ENCODE results near the gene TBC1D22B. TPM values are rescaled to one million over a fixed set of nuclear protein-coding genes. Genes with fewer than 3 reads are reported as not detected.

Gene TBC1D22B
- total and polyA plus RNA-seq, 2 experiments from 2014 or later = 9.1 to 19.9 TPM

DNA sequence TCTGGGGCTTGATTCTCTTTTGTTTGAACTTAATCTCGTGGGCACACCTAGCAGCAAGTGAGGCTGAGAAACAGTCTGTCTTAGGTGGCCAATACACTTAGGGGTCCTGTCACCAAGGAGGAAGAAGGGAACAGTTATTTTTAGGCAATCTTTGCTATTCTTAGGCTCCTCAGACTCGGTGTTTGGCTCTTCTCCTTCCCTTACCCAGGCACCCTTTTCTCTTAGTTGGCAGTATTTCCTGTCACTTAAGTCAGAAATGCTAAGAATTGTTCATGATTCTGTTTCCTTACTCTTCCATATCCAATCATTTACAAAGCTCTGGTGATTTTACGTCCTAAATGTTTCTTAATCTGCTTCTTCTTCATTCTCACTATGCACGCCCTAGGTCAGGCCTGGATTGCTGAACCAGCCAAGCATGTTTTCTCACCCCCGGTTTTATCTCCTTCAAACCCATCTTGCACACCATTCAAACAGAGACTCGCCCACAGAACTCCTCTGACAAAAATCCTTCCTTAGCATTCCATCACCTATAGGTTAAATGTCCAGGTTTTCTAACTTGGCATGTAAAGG, 45.6 kb downstream of the TBC1D22B start:
- Histone ChIP-seq H3K36me3 (ENCODE audit: insufficient read depth) (no peaks in the 10 kb centered on the region), H3K4me3 (no peak overlapping the region), H2AFZ (no peak overlapping the region), H3K79me2 (replicated peaks; ENCODE audit: insufficient read depth) (no peaks in the 10 kb centered on the region), H3K4me1 (ENCODE audit: insufficient read depth) (no peaks in the 10 kb centered on the region), H4K20me1 (replicated peaks; ENCODE audit: insufficient read depth) (peaks cover 3% of the 10 kb centered on the region; the same call in 1 of the 2 replicates), H3F3A (replicated peaks; ENCODE audit: low read depth) (0 out of 2 replicates have a peak, but pooled peaks cover 3% of the 10 kb centered on the region), H3K9me2 (ENCODE audit: insufficient read depth) (no peaks in the 10 kb centered on the region), H3K4me2 (no peak overlapping the region), H3K27me3 (ENCODE audit: insufficient read depth) (no peaks in the 10 kb centered on the region), H3K27ac (ENCODE audit: low read depth) (no peak overlapping the region)
- H3K36me3 Mint-ChIP-seq (ENCODE audit: low read depth) = peaks cover 11% of the 10 kb centered on the region; the same call in 2 of the 3 replicates
- no peaks in the 10 kb centered on the region for H3K4me1 Mint-ChIP-seq
- H3K27ac Mint-ChIP-seq = no peak overlapping the region
- DNase-seq (ENCODE audit: low spot score) = no peak
- no peaks in the 10 kb centered on the region for H3K9me3 Mint-ChIP-seq
- H3K4me3 Mint-ChIP-seq = no peak overlapping the region
- ATAC-seq = no peak
- H3K27me3 Mint-ChIP-seq (ENCODE audit: insufficient read depth, low read depth, poor library complexity) = no peaks in the 10 kb centered on the region
- no peak for TF ChIP-seq CREB1 (CRISPR knock-in tag; IDR thresholded peaks at IDR 0.05; ENCODE audit: low read depth)
- TF ChIP-seq NANOG (IDR thresholded peaks at IDR 0.05; ENCODE audit: borderline replicate concordance) = no peak
- TF ChIP-seq, protein P1, sequence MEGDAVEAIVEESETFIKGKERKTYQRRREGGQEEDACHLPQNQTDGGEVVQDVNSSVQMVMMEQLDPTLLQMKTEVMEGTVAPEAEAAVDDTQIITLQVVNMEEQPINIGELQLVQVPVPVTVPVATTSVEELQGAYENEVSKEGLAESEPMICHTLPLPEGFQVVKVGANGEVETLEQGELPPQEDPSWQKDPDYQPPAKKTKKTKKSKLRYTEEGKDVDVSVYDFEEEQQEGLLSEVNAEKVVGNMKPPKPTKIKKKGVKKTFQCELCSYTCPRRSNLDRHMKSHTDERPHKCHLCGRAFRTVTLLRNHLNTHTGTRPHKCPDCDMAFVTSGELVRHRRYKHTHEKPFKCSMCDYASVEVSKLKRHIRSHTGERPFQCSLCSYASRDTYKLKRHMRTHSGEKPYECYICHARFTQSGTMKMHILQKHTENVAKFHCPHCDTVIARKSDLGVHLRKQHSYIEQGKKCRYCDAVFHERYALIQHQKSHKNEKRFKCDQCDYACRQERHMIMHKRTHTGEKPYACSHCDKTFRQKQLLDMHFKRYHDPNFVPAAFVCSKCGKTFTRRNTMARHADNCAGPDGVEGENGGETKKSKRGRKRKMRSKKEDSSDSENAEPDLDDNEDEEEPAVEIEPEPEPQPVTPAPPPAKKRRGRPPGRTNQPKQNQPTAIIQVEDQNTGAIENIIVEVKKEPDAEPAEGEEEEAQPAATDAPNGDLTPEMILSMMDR (conservative IDR thresholded peaks at IDR 0.05; ENCODE audit: low read depth in 2 of 2) = no peak
- TF ChIP-seq EZH2 (IDR thresholded peaks at IDR 0.05; ENCODE audit: low read depth, unreplicated experiment) = no peak
- TF ChIP-seq, protein P2, sequence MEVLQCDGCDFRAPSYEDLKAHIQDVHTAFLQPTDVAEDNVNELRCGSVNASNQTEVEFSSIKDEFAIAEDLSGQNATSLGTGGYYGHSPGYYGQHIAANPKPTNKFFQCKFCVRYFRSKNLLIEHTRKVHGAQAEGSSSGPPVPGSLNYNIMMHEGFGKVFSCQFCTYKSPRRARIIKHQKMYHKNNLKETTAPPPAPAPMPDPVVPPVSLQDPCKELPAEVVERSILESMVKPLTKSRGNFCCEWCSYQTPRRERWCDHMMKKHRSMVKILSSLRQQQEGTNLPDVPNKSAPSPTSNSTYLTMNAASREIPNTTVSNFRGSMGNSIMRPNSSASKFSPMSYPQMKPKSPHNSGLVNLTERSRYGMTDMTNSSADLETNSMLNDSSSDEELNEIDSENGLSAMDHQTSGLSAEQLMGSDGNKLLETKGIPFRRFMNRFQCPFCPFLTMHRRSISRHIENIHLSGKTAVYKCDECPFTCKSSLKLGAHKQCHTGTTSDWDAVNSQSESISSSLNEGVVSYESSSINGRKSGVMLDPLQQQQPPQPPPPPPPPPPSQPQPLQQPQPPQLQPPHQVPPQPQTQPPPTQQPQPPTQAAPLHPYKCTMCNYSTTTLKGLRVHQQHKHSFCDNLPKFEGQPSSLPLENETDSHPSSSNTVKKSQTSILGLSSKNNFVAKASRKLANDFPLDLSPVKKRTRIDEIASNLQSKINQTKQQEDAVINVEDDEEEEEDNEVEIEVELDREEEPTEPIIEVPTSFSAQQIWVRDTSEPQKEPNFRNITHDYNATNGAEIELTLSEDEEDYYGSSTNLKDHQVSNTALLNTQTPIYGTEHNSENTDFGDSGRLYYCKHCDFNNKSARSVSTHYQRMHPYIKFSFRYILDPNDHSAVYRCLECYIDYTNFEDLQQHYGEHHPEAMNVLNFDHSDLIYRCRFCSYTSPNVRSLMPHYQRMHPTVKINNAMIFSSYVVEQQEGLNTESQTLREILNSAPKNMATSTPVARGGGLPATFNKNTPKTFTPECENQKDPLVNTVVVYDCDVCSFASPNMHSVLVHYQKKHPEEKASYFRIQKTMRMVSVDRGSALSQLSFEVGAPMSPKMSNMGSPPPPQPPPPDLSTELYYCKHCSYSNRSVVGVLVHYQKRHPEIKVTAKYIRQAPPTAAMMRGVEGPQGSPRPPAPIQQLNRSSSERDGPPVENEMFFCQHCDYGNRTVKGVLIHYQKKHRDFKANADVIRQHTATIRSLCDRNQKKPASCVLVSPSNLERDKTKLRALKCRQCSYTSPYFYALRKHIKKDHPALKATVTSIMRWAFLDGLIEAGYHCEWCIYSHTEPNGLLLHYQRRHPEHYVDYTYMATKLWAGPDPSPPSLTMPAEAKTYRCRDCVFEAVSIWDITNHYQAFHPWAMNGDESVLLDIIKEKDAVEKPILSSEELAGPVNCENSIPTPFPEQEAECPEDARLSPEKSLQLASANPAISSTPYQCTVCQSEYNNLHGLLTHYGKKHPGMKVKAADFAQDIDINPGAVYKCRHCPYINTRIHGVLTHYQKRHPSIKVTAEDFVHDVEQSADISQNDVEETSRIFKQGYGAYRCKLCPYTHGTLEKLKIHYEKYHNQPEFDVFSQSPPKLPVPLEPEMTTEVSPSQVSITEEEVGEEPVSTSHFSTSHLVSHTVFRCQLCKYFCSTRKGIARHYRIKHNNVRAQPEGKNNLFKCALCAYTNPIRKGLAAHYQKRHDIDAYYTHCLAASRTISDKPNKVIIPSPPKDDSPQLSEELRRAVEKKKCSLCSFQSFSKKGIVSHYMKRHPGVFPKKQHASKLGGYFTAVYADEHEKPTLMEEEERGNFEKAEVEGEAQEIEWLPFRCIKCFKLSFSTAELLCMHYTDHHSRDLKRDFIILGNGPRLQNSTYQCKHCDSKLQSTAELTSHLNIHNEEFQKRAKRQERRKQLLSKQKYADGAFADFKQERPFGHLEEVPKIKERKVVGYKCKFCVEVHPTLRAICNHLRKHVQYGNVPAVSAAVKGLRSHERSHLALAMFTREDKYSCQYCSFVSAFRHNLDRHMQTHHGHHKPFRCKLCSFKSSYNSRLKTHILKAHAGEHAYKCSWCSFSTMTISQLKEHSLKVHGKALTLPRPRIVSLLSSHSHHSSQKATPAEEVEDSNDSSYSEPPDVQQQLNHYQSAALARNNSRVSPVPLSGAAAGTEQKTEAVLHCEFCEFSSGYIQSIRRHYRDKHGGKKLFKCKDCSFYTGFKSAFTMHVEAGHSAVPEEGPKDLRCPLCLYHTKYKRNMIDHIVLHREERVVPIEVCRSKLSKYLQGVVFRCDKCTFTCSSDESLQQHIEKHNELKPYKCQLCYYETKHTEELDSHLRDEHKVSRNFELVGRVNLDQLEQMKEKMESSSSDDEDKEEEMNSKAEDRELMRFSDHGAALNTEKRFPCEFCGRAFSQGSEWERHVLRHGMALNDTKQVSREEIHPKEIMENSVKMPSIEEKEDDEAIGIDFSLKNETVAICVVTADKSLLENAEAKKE (CRISPR knock-in tag; IDR thresholded peaks at IDR 0.05) = no peak
- TF ChIP-seq JUNB (IDR thresholded peaks at IDR 0.05; ENCODE audit: unreplicated experiment) = no peak
- TF ChIP-seq ZNF331 (CRISPR knock-in tag; IDR thresholded peaks at IDR 0.05; ENCODE audit: low read depth) = no peak
- TF ChIP-seq, protein P3, sequence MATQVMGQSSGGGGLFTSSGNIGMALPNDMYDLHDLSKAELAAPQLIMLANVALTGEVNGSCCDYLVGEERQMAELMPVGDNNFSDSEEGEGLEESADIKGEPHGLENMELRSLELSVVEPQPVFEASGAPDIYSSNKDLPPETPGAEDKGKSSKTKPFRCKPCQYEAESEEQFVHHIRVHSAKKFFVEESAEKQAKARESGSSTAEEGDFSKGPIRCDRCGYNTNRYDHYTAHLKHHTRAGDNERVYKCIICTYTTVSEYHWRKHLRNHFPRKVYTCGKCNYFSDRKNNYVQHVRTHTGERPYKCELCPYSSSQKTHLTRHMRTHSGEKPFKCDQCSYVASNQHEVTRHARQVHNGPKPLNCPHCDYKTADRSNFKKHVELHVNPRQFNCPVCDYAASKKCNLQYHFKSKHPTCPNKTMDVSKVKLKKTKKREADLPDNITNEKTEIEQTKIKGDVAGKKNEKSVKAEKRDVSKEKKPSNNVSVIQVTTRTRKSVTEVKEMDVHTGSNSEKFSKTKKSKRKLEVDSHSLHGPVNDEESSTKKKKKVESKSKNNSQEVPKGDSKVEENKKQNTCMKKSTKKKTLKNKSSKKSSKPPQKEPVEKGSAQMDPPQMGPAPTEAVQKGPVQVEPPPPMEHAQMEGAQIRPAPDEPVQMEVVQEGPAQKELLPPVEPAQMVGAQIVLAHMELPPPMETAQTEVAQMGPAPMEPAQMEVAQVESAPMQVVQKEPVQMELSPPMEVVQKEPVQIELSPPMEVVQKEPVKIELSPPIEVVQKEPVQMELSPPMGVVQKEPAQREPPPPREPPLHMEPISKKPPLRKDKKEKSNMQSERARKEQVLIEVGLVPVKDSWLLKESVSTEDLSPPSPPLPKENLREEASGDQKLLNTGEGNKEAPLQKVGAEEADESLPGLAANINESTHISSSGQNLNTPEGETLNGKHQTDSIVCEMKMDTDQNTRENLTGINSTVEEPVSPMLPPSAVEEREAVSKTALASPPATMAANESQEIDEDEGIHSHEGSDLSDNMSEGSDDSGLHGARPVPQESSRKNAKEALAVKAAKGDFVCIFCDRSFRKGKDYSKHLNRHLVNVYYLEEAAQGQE (IDR thresholded peaks at IDR 0.05; ENCODE audit: unreplicated experiment) = no peak
- no peak for TF ChIP-seq ZNF114 (CRISPR knock-in tag; IDR thresholded peaks at IDR 0.05)
- TF ChIP-seq STAT1 (IDR thresholded peaks at IDR 0.05; ENCODE audit: unreplicated experiment) = no peak
- TF ChIP-seq, protein P4, sequence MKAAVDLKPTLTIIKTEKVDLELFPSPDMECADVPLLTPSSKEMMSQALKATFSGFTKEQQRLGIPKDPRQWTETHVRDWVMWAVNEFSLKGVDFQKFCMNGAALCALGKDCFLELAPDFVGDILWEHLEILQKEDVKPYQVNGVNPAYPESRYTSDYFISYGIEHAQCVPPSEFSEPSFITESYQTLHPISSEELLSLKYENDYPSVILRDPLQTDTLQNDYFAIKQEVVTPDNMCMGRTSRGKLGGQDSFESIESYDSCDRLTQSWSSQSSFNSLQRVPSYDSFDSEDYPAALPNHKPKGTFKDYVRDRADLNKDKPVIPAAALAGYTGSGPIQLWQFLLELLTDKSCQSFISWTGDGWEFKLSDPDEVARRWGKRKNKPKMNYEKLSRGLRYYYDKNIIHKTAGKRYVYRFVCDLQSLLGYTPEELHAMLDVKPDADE (IDR thresholded peaks at IDR 0.05) = no peak
- no peak for TF ChIP-seq EZH2phosphoT487 (IDR thresholded peaks at IDR 0.05; ENCODE audit: unreplicated experiment)
- no peak for TF ChIP-seq POLR2AphosphoS5 (IDR thresholded peaks at IDR 0.05; ENCODE audit: low read depth)
